A673 (cell line): Measurements from ENCODE around the gene FZD7.

Experiments used
- EZH2 ChIP-seq: fragments of 200-600 bp; sonication (generic); IDR thresholded peaks from 2 replicates; pipeline ENCODE4 v1.6.1; 2017; ENCODE audit warnings: borderline replicate concordance, low read depth, mild to moderate bottlenecking, mixed read lengths, antibody characterized with exemption, low read length; ENCODE audit not compliant: poor library complexity, severe bottlenecking
- TF ChIP-seq, protein P1 (sequence below): fragments of 300-800, 200-600 bp; sonication (generic); conservative IDR thresholded peaks from 2 replicates; pipeline ENCODE4 v1.5.1; 2017; ENCODE audit warnings: low read depth, mild to moderate bottlenecking, antibody characterized with exemption, low read length, moderate library complexity, mixed read lengths

DNA sequence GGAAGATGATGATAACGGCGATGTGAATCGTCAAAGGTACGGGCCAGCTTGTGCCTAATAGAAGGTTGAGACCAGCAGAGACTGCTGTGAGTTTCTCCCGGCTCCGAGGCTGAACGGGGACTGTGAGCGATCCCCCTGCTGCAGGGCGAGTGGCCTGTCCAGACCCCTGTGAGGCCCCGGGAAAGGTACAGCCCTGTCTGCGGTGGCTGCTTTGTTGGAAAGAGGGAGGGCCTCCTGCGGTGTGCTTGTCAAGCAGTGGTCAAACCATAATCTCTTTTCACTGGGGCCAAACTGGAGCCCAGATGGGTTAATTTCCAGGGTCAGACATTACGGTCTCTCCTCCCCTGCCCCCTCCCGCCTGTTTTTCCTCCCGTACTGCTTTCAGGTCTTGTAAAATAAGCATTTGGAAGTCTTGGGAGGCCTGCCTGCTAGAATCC, 3.0 kb downstream of the FZD7 start:
- TF ChIP-seq, protein P1, sequence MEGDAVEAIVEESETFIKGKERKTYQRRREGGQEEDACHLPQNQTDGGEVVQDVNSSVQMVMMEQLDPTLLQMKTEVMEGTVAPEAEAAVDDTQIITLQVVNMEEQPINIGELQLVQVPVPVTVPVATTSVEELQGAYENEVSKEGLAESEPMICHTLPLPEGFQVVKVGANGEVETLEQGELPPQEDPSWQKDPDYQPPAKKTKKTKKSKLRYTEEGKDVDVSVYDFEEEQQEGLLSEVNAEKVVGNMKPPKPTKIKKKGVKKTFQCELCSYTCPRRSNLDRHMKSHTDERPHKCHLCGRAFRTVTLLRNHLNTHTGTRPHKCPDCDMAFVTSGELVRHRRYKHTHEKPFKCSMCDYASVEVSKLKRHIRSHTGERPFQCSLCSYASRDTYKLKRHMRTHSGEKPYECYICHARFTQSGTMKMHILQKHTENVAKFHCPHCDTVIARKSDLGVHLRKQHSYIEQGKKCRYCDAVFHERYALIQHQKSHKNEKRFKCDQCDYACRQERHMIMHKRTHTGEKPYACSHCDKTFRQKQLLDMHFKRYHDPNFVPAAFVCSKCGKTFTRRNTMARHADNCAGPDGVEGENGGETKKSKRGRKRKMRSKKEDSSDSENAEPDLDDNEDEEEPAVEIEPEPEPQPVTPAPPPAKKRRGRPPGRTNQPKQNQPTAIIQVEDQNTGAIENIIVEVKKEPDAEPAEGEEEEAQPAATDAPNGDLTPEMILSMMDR = no peak
- TF ChIP-seq EZH2 = no peak
